HepG2 (cell line): ENCODE data around the gene RASAL1. TPM values are rescaled to one million over a fixed set of nuclear protein-coding genes. Genes with fewer than 3 reads are reported as not detected.
A peak's percentile ranks its signal among the peaks of the same experiment; 100 is the strongest.

Experiments
- FOSL2 ChIP-seq: sonication (generic); formaldehyde crosslinking; IDR thresholded peaks from 2 replicates; pipeline ENCODE4 v1.4.0; 2020; ENCODE audit warnings: missing genetic modification reagents
- KDM1A ChIP-seq: IDR thresholded peaks from 2 replicates; pipeline ENCODE4 v1.6.1; 2016; ENCODE audit warnings: missing compliant biosample characterization
- KDM2A ChIP-seq: sonication (generic); formaldehyde crosslinking; IDR thresholded peaks from 2 replicates; pipeline ENCODE4 v1.4.0; 2020; ENCODE audit warnings: low read depth, missing genetic modification reagents, borderline replicate concordance
- KLF11 ChIP-seq: IDR thresholded peaks from 2 replicates; pipeline ENCODE4 v1.6.1; 2016; ENCODE audit warnings: missing compliant biosample characterization
- KLF16 ChIP-seq, 2 experiments: sonication (generic) in 1 of 2; formaldehyde crosslinking in 1 of 2; IDR thresholded peaks; 2 replicates each; pipeline versions ENCODE4 v1.6.1 to v1.8.0; 2016 to 2023; ENCODE audit warnings: missing genetic modification reagents in 2 of 2, missing compliant biosample characterization in 1 of 2
- MIER2 ChIP-seq: IDR thresholded peaks from 2 replicates; pipeline ENCODE4 v1.6.1; 2016; ENCODE audit warnings: missing biosample characterization, missing genetic modification reagents
- MTF1 ChIP-seq: sonication (generic); formaldehyde crosslinking; IDR thresholded peaks from 2 replicates; pipeline ENCODE4 v1.5.0; 2020; ENCODE audit warnings: missing genetic modification reagents
- PITX1 ChIP-seq: sonication (generic); formaldehyde crosslinking; IDR thresholded peaks from 2 replicates; pipeline ENCODE4 v1.5.1; 2020; ENCODE audit warnings: mild to moderate bottlenecking, missing genetic modification reagents
- SAP130 ChIP-seq: IDR thresholded peaks from 2 replicates; pipeline ENCODE4 v1.6.1; 2016; ENCODE audit warnings: low read depth
- SETDB1 ChIP-seq: sonication (generic); formaldehyde crosslinking; IDR thresholded peaks from 2 replicates; pipeline ENCODE4 v1.5.1; 2020; ENCODE audit warnings: missing genetic modification reagents, mild to moderate bottlenecking, borderline replicate concordance
- SP140L ChIP-seq: sonication (generic); formaldehyde crosslinking; IDR thresholded peaks from 2 replicates; pipeline ENCODE4 v1.4.0; 2020; ENCODE audit warnings: missing genetic modification reagents, borderline replicate concordance
- TCF7L2 ChIP-seq: IDR thresholded peaks from 2 replicates; pipeline ENCODE4 v1.6.1; 2011; ENCODE audit warnings: mild to moderate bottlenecking, low read depth, low read length, moderate library complexity
- TEAD3 ChIP-seq: optimal IDR thresholded peaks from 2 replicates; pipeline ENCODE3; 2016; ENCODE audit warnings: borderline replicate concordance
- ZBTB38 ChIP-seq: sonication (generic); formaldehyde crosslinking; IDR thresholded peaks from 2 replicates; pipeline ENCODE4 v1.5.1; 2020; ENCODE audit warnings: mild to moderate bottlenecking, missing genetic modification reagents
- ZNF441 ChIP-seq: sonication (generic); formaldehyde crosslinking; IDR thresholded peaks from 2 replicates; pipeline ENCODE4 v1.7.0; 2021; ENCODE audit warnings: missing genetic modification reagents, borderline replicate concordance
- ZNF563 ChIP-seq: sonication (generic); formaldehyde crosslinking; IDR thresholded peaks from 2 replicates; pipeline ENCODE4 v1.8.0; 2022; ENCODE audit warnings: mild to moderate bottlenecking, moderate library complexity, missing genetic modification reagents
- ZNF720 ChIP-seq: sonication (generic); formaldehyde crosslinking; IDR thresholded peaks from 2 replicates; pipeline ENCODE4 v1.4.0; 2020; ENCODE audit warnings: missing genetic modification reagents
- ZNF768 ChIP-seq: sonication (generic); formaldehyde crosslinking; IDR thresholded peaks from 2 replicates; pipeline ENCODE4 v1.4.0; 2020; ENCODE audit warnings: missing genetic modification reagents
- ZNF891 ChIP-seq: sonication (generic); formaldehyde crosslinking; IDR thresholded peaks from 2 replicates; pipeline ENCODE4 v1.5.0; 2020; ENCODE audit warnings: mild to moderate bottlenecking, missing genetic modification reagents
- polyA plus RNA-seq, 8 experiments: library from polyadenylated mRNA; depleted of rRNA in 3 of 8; stranded (reverse) in 7 of 8; unstranded in 1 of 8; fragments of >200 nt; fragmentation: Illumina TruSeq in 4 of 8; extraction: Trizol in 4 of 8; gene quantifications; 2 replicates each; pipeline versions ENCODE4 v1.2.1 to v1.2.3, GENCODE V29; 2011 to 2016; ENCODE audit warnings: low read depth in 4 of 8, missing spikeins in 1 of 8, mixed read lengths in 1 of 8; ENCODE audit not compliant: insufficient read depth in 1 of 8
- total RNA-seq, 5 experiments: library from RNA; depleted of rRNA; stranded (reverse); fragments of >200 nt; fragmentation: Illumina TruSeq; extraction: Trizol; gene quantifications; 2 replicates each; pipeline ENCODE4 v1.2.3, GENCODE V29; 2016; ENCODE audit warnings: low read depth in 1 of 5
- TF ChIP-seq, protein P1 (sequence below): IDR thresholded peaks from 2 replicates; pipeline ENCODE4 v1.6.1; 2016
- TF ChIP-seq, protein P2 (sequence below): sonication (generic); formaldehyde crosslinking; IDR thresholded peaks from 2 replicates; pipeline ENCODE4 v1.4.0; 2020; ENCODE audit warnings: missing genetic modification reagents
- TF ChIP-seq, protein P3 (sequence below): sonication (generic); formaldehyde crosslinking; IDR thresholded peaks from 2 replicates; pipeline ENCODE4 v1.4.0; 2020; ENCODE audit warnings: missing genetic modification reagents, borderline replicate concordance

Gene RASAL1
- total and polyA plus RNA-seq, 2 of the 13 experiments (the other 11 are each of a cell fraction or from before 2014, with no cell fraction given): not detected

DNA sequence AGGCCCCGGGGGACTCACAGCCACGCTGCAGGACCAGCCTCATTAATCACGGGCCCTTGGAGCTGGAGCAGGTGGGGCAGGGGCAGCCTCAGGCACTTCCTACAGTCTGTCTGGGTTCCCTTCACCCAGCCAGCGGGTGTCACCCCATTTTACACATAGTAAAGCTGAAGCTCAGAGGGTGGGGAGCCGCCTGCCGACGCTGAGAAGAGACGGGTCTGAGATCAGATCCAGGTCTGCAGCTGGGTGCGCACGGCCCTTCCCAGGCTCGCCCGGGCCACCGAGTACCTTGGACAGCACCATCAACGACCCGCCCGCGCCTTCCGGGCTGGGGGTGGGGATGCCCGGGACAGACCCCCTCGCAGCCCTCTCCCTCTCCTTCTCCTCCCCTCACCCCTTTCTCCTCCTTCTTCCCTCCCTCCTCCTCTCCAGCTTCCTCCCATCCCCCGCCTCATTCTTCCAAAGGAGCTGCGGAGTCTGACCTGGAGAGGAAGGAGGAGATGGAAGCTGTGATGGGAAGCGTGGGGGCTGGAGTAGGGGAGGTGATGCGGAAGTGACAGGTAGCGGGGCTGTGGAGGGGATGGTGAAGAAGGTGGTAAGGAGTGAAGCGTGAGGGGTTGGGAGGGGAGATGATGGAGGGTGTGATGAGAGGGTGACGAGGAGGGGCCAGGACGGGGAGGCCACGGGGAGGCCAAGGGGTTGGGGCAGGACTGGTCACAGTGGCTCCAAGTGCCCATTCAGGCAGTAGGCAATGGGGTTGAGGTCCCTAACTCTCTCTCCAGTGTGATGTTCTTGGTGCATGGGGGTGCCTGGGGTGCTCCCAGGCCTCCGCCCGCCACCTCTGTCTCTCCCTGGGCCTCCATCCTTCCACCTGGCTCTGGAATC is 70.2 kb downstream of the RASAL1 start (continued):
- no peak for TF ChIP-seq FOSL2 (CRISPR knock-in tag)
- no peak for TF ChIP-seq SETDB1 (CRISPR knock-in tag)
- TF ChIP-seq ZNF441: peak; percentile 33; the same call in 1 of the 2 replicates
- no peak for TF ChIP-seq TEAD3 (CRISPR knock-in tag)
- peak; percentile 69; the same call in 1 of the 2 replicates for TF ChIP-seq KLF11
- TF ChIP-seq, protein P1, sequence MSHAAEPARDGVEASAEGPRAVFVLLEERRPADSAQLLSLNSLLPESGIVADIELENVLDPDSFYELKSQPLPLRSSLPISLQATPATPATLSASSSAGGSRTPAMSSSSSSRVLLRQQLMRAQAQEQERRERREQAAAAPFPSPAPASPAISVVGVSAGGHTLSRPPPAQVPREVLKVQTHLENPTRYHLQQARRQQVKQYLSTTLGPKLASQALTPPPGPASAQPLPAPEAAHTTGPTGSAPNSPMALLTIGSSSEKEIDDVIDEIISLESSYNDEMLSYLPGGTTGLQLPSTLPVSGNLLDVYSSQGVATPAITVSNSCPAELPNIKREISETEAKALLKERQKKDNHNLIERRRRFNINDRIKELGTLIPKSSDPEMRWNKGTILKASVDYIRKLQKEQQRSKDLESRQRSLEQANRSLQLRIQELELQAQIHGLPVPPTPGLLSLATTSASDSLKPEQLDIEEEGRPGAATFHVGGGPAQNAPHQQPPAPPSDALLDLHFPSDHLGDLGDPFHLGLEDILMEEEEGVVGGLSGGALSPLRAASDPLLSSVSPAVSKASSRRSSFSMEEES (CRISPR knock-in tag): 0 out of 2 replicates have a peak, but pooled peaks have one; percentile 39
- TF ChIP-seq MTF1 (CRISPR knock-in tag): peak; percentile 68
- TF ChIP-seq SP140L: no peak
- no peak for TF ChIP-seq ZBTB38 (CRISPR knock-in tag)
- TF ChIP-seq, protein P2, sequence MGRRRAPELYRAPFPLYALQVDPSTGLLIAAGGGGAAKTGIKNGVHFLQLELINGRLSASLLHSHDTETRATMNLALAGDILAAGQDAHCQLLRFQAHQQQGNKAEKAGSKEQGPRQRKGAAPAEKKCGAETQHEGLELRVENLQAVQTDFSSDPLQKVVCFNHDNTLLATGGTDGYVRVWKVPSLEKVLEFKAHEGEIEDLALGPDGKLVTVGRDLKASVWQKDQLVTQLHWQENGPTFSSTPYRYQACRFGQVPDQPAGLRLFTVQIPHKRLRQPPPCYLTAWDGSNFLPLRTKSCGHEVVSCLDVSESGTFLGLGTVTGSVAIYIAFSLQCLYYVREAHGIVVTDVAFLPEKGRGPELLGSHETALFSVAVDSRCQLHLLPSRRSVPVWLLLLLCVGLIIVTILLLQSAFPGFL (CRISPR knock-in tag): no peak
- 0 out of 4 replicates have a peak, but pooled peaks of 1 of the 2 experiments have one; percentile 38 for TF ChIP-seq KLF16 (CRISPR knock-in tag; IDR thresholded peaks at IDR 0.05)
- no peak for TF ChIP-seq KDM1A (CRISPR knock-in tag)
- peak; percentile 94 for TF ChIP-seq MIER2 (CRISPR knock-in tag)
- TF ChIP-seq ZNF720 (CRISPR knock-in tag): no peak
- peak; percentile 31; the same call in 1 of the 2 replicates for TF ChIP-seq ZNF563 (CRISPR knock-in tag)
- peak; percentile 22; the same call in 1 of the 2 replicates for TF ChIP-seq KDM2A (CRISPR knock-in tag)
- TF ChIP-seq ZNF891 (CRISPR knock-in tag): peak; percentile 46; the same call in 1 of the 2 replicates
- TF ChIP-seq, protein P3, sequence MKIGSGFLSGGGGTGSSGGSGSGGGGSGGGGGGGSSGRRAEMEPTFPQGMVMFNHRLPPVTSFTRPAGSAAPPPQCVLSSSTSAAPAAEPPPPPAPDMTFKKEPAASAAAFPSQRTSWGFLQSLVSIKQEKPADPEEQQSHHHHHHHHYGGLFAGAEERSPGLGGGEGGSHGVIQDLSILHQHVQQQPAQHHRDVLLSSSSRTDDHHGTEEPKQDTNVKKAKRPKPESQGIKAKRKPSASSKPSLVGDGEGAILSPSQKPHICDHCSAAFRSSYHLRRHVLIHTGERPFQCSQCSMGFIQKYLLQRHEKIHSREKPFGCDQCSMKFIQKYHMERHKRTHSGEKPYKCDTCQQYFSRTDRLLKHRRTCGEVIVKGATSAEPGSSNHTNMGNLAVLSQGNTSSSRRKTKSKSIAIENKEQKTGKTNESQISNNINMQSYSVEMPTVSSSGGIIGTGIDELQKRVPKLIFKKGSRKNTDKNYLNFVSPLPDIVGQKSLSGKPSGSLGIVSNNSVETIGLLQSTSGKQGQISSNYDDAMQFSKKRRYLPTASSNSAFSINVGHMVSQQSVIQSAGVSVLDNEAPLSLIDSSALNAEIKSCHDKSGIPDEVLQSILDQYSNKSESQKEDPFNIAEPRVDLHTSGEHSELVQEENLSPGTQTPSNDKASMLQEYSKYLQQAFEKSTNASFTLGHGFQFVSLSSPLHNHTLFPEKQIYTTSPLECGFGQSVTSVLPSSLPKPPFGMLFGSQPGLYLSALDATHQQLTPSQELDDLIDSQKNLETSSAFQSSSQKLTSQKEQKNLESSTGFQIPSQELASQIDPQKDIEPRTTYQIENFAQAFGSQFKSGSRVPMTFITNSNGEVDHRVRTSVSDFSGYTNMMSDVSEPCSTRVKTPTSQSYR (CRISPR knock-in tag): peak; percentile 31; the same call in 1 of the 2 replicates
- TF ChIP-seq ZNF768 (CRISPR knock-in tag): peak; percentile 43; the same call in 1 of the 2 replicates
- 0 out of 2 replicates have a peak, but pooled peaks have one; percentile 18 for TF ChIP-seq PITX1 (CRISPR knock-in tag)
- 0 out of 2 replicates have a peak, but pooled peaks have one; percentile 18 for TF ChIP-seq SAP130 (CRISPR knock-in tag)
- TF ChIP-seq TCF7L2: no peak
